K562 (cell line): ENCODE results near the gene WIPF2. TPM values are rescaled to one million over a fixed set of nuclear protein-coding genes. Genes with fewer than 3 reads are reported as not detected.
A peak's percentile ranks its signal among the peaks of the same experiment; 100 is the strongest.

Experiments used
- BDP1 ChIP-seq: IDR thresholded peaks from 3 replicates; pipeline ENCODE4 v1.6.1; 2011; ENCODE audit not compliant: insufficient read length, insufficient read depth
- CREM ChIP-seq: IDR thresholded peaks from 2 replicates; pipeline ENCODE4 v1.6.1; 2014; ENCODE audit warnings: antibody characterized with exemption, low read depth
- DPF2 ChIP-seq: fragments of 450-650 bp; IDR thresholded peaks from 2 replicates; pipeline ENCODE4 v1.6.1; 2016
- FOXK2 ChIP-seq, 2 experiments: fragments of 450-650 bp; IDR thresholded peaks in 1 of 2; conservative IDR thresholded peaks in 1 of 2; 2 replicates each; pipeline ENCODE4 v1.6.1; 2016; ENCODE audit warnings: low read depth in 2 of 2, mild to moderate bottlenecking in 1 of 2
- HDAC2 ChIP-seq: fragments of 450-650 bp; IDR thresholded peaks from 2 replicates; pipeline ENCODE4 v1.6.1; 2016; ENCODE audit warnings: mild to moderate bottlenecking
- NELFE ChIP-seq: IDR thresholded peaks from 2 replicates; pipeline ENCODE4 v1.6.1; 2011; ENCODE audit warnings: mild to moderate bottlenecking; ENCODE audit not compliant: insufficient read depth, insufficient read length
- PCBP2 ChIP-seq: fragments of 200-400 bp; formaldehyde crosslinking; IDR thresholded peaks from 2 replicates; pipeline ENCODE4 v1.6.1; 2018; ENCODE audit warnings: low read length, low read depth, mild to moderate bottlenecking, moderate library complexity; ENCODE audit not compliant: poor library complexity, severe bottlenecking
- PHB ChIP-seq: fragments of 250-450 bp; sonication (Bioruptor Pico); IDR thresholded peaks from 2 replicates; pipeline ENCODE4 v1.5.0; 2021
- POU5F1 ChIP-seq: fragments of 150-350 bp; IDR thresholded peaks from 2 replicates; pipeline ENCODE4 v1.6.1; 2014; ENCODE audit warnings: borderline replicate concordance, low read length, low read depth, mild to moderate bottlenecking; ENCODE audit not compliant: partially characterized antibody
- SMARCA5 ChIP-seq: fragments of 450-650 bp; IDR thresholded peaks from 2 replicates; pipeline ENCODE4 v1.6.1; 2016
- STAT5B ChIP-seq: fragments of 250-450 bp; sonication (Bioruptor Pico); IDR thresholded peaks from 2 replicates; pipeline ENCODE4 v1.8.0; 2021; ENCODE audit warnings: mild to moderate bottlenecking, inconsistent platforms
- ZEB2 ChIP-seq: fragments of 450-650 bp; IDR thresholded peaks from 2 replicates; pipeline ENCODE4 v1.6.1; 2016
- ZFP36 ChIP-seq: fragments of 150-350 bp; IDR thresholded peaks from 2 replicates; pipeline ENCODE4 v1.6.1; 2018; ENCODE audit warnings: low read length, low read depth; ENCODE audit not compliant: partially characterized antibody
- ZNF165 ChIP-seq: fragments of 250-450 bp; sonication (Bioruptor Pico); IDR thresholded peaks from 2 replicates; pipeline ENCODE4 v1.4.0; 2020; ENCODE audit warnings: borderline replicate concordance
- ZNF263 ChIP-seq: sonication (generic); formaldehyde crosslinking; IDR thresholded peaks from 2 replicates; pipeline ENCODE4 v1.8.0; 2022; ENCODE audit warnings: mild to moderate bottlenecking, missing genetic modification reagents, borderline replicate concordance
- ZNF507 ChIP-seq: conservative IDR thresholded peaks from 2 replicates; pipeline ENCODE4 v1.6.1; 2017; ENCODE audit warnings: missing genetic modification characterization, missing compliant biosample characterization
- polyA plus RNA-seq, 8 experiments: library from polyadenylated mRNA; depleted of rRNA in 4 of 8; stranded (reverse) in 5 of 8; unstranded in 3 of 8; fragments of >200 nt; fragmentation: Nextera tagmentation in 2 of 8; fragmentation: Illumina TruSeq in 1 of 8; extraction: Ambion mirVana in 2 of 8; extraction: Trizol in 1 of 8; gene quantifications; 2 replicates each; pipeline versions ENCODE4 v1.2.1 to v1.2.3, GENCODE V29; 2011 to 2014; ENCODE audit warnings: inconsistent platforms in 1 of 8, missing spikeins in 1 of 8
- total RNA-seq, 7 experiments: library from RNA; depleted of rRNA in 6 of 7; stranded (reverse); fragments of >200 nt in 6 of 7; fragmentation: Illumina TruSeq in 2 of 7; extraction: Trizol in 2 of 7; gene quantifications; 2 replicates each; pipeline versions ENCODE4 v1.2.1 to v1.2.3, GENCODE V29; 2011 to 2021; ENCODE audit warnings: low replicate concordance in 1 of 7
- TF ChIP-seq, protein P1 (sequence below): fragments of 450-650 bp; IDR thresholded peaks from 2 replicates; pipeline ENCODE4 v1.6.1; 2018; ENCODE audit not compliant: partially characterized antibody

The WIPF2 gene
- total and polyA plus RNA-seq, 9 of the 15 experiments (the other 6 are each of a cell fraction or from before 2014, with no cell fraction given): 3.6 to 15.0 (median 5.3) TPM

DNA sequence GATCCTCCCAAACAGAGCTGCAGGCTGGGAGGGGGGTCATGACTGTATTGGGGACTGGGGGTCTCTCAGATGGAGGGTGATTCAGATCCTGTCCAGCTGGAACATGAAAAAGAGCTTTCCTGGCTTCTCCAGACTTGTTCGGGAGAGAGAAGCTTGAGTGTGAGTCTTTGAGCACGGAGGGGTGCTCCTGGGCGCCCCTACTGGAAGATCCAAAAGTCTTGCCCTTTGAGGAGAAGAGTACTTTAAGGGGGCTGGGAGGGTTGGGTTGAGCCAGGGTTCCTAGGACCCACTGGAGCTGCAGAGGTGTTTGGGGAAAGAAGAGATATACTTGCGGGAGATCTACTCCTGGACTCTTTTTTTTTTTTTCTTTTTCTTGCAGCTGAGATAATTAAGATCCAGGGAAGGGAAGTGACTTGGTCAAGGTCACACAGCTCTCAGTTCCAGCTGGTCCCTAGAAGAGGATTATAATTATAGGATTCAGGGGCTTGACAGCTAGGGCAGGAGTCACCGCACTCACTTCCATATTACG lies 98.3 kb downstream of the WIPF2 start (continued):
- TF ChIP-seq ZEB2 (no peak), SMARCA5 (peak; percentile 50; the same call in 1 of the 2 replicates), POU5F1 (no peak), FOXK2 (conservative IDR thresholded peaks at IDR 0.05 in 1 of 2, IDR thresholded peaks at IDR 0.05 in 1 of 2; ENCODE audit: low read depth in 2 of 2) (no peak), BDP1 (no peak), PCBP2 (no peak), DPF2 (peak; percentile 22; the same call in 1 of the 2 replicates), STAT5B (no peak), NELFE (no peak), CREM (peak; percentile 2; the same call in 1 of the 2 replicates), PHB (CRISPR knock-in tag) (no peak), ZNF507 (tag) (no peak), ZFP36 (peak; percentile 25), ZNF165 (CRISPR knock-in tag) (no peak), HDAC2 (peak; percentile 16; the same call in 1 of the 2 replicates), ZNF263 (CRISPR knock-in tag) (no peak)
- TF ChIP-seq, protein P1, sequence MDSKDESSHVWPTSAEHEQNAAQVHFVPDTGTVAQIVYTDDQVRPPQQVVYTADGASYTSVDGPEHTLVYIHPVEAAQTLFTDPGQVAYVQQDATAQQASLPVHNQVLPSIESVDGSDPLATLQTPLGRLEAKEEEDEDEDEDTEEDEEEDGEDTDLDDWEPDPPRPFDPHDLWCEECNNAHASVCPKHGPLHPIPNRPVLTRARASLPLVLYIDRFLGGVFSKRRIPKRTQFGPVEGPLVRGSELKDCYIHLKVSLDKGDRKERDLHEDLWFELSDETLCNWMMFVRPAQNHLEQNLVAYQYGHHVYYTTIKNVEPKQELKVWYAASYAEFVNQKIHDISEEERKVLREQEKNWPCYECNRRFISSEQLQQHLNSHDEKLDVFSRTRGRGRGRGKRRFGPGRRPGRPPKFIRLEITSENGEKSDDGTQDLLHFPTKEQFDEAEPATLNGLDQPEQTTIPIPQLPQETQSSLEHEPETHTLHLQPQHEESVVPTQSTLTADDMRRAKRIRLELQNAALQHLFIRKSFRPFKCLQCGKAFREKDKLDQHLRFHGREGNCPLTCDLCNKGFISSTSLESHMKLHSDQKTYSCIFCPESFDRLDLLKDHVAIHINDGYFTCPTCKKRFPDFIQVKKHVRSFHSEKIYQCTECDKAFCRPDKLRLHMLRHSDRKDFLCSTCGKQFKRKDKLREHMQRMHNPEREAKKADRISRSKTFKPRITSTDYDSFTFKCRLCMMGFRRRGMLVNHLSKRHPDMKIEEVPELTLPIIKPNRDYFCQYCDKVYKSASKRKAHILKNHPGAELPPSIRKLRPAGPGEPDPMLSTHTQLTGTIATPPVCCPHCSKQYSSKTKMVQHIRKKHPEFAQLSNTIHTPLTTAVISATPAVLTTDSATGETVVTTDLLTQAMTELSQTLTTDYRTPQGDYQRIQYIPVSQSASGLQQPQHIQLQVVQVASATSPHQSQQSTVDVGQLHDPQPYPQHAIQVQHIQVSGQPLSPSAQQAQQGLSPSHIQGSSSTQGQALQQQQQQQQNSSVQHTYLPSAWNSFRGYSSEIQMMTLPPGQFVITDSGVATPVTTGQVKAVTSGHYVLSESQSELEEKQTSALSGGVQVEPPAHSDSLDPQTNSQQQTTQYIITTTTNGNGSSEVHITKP: peak; percentile 87
